K562 (cell line): ENCODE data around the gene DNAH10. TPM values are rescaled to one million over a fixed set of nuclear protein-coding genes. Genes with fewer than 3 reads are reported as not detected.

ENCODE experiments used
- CREM ChIP-seq: IDR thresholded peaks from 2 replicates; pipeline ENCODE4 v1.6.1; 2014; ENCODE audit warnings: antibody characterized with exemption, low read depth
- E2F8 ChIP-seq: fragments of 450-650 bp; IDR thresholded peaks from 2 replicates; pipeline ENCODE4 v1.7.1; 2018; ENCODE audit warnings: mild to moderate bottlenecking, low read depth; ENCODE audit not compliant: partially characterized antibody
- HCFC1 ChIP-seq: IDR thresholded peaks from 2 replicates; pipeline ENCODE4 v1.6.1; 2012; ENCODE audit warnings: low read depth, low read length, improper control_type of control experiment
- HNRNPL ChIP-seq: fragments of 200-400 bp; formaldehyde crosslinking; IDR thresholded peaks from 2 replicates; pipeline ENCODE4 v1.6.1; 2017; ENCODE audit warnings: low read depth, mild to moderate bottlenecking, low read length
- HOXB6 ChIP-seq: fragments of 250-450 bp; sonication (Bioruptor Pico); IDR thresholded peaks from 2 replicates; pipeline ENCODE4 v1.5.1; 2022; ENCODE audit warnings: mild to moderate bottlenecking, borderline replicate concordance
- LARP7 ChIP-seq: fragments of 450-650 bp; IDR thresholded peaks from 2 replicates; pipeline ENCODE4 v1.6.1; 2016
- MAX ChIP-seq: sonication (generic); formaldehyde crosslinking; IDR thresholded peaks from 2 replicates; pipeline ENCODE4 v1.9.0; 2022; ENCODE audit warnings: mild to moderate bottlenecking, missing genetic modification reagents
- NCOR1 ChIP-seq: fragments of 450-650 bp; IDR thresholded peaks from 2 replicates; pipeline ENCODE4 v1.6.1; 2016; ENCODE audit warnings: mild to moderate bottlenecking, moderate library complexity
- NFXL1 ChIP-seq: fragments of 450-650 bp; formaldehyde crosslinking; IDR thresholded peaks from 2 replicates; pipeline ENCODE4 v1.4.0; 2021; ENCODE audit warnings: mild to moderate bottlenecking
- PRPF4 ChIP-seq: fragments of 200-400 bp; formaldehyde crosslinking; IDR thresholded peaks from one replicate; pipeline ENCODE4 v1.6.1; 2017; ENCODE audit warnings: low read length, low read depth, mild to moderate bottlenecking; ENCODE audit not compliant: insufficient read depth, poor library complexity, severe bottlenecking
- PYGO2 ChIP-seq: fragments of 450-650 bp; IDR thresholded peaks from 2 replicates; pipeline ENCODE4 v1.6.1; 2016; ENCODE audit warnings: mild to moderate bottlenecking, missing genetic modification characterization, moderate library complexity, missing compliant biosample characterization
- RFX5 ChIP-seq: IDR thresholded peaks from 2 replicates; pipeline ENCODE4 v1.6.1; 2011; ENCODE audit warnings: low read depth, mild to moderate bottlenecking, improper control_type of control experiment, low read length
- TFE3 ChIP-seq: fragments of 450-650 bp; formaldehyde crosslinking; IDR thresholded peaks from 2 replicates; pipeline ENCODE4 v1.4.0; 2020; ENCODE audit warnings: mild to moderate bottlenecking, mixed read lengths
- YY1 ChIP-seq, 3 experiments: IDR thresholded peaks; 2 replicates each; pipeline ENCODE4 v1.6.1; 2011; ENCODE audit warnings: low read length in 2 of 3, mild to moderate bottlenecking in 2 of 3, moderate library complexity in 2 of 3, borderline replicate concordance in 1 of 3, control low read depth in 1 of 3, low read depth in 1 of 3; ENCODE audit not compliant: insufficient read depth in 3 of 3, insufficient replicate concordance in 2 of 3, control insufficient read depth in 1 of 3, insufficient read length in 1 of 3; ENCODE audit errors: extremely low read depth in 1 of 3
- ZNF174 ChIP-seq: fragments of 250-450 bp; sonication (Bioruptor Pico); IDR thresholded peaks from 2 replicates; pipeline ENCODE4 v1.4.0; 2020; ENCODE audit warnings: mild to moderate bottlenecking
- ZNF584 ChIP-seq: fragments of 200-800 bp; sonication (Bioruptor generic); IDR thresholded peaks from 2 replicates; pipeline ENCODE4 v1.6.1; 2016; ENCODE audit warnings: low read depth, mild to moderate bottlenecking, missing genetic modification characterization, missing compliant biosample characterization
- ZNF668 ChIP-seq: fragments of 250-450 bp; sonication (Bioruptor Pico); IDR thresholded peaks from 2 replicates; pipeline ENCODE4 v1.8.0; 2022; ENCODE audit warnings: mild to moderate bottlenecking, inconsistent platforms
- polyA plus RNA-seq, 8 experiments: library from polyadenylated mRNA; depleted of rRNA in 4 of 8; stranded (reverse) in 5 of 8; unstranded in 3 of 8; fragments of >200 nt; fragmentation: Nextera tagmentation in 2 of 8; fragmentation: Illumina TruSeq in 1 of 8; extraction: Ambion mirVana in 2 of 8; extraction: Trizol in 1 of 8; gene quantifications; 2 replicates each; pipeline versions ENCODE4 v1.2.1 to v1.2.3, GENCODE V29; 2011 to 2014; ENCODE audit warnings: inconsistent platforms in 1 of 8, missing spikeins in 1 of 8
- total RNA-seq, 7 experiments: library from RNA; depleted of rRNA in 6 of 7; stranded (reverse); fragments of >200 nt in 6 of 7; fragmentation: Illumina TruSeq in 2 of 7; extraction: Trizol in 2 of 7; gene quantifications; 2 replicates each; pipeline versions ENCODE4 v1.2.1 to v1.2.3, GENCODE V29; 2011 to 2021; ENCODE audit warnings: low replicate concordance in 1 of 7
- TF ChIP-seq, protein P1 (sequence below): sonication (generic); formaldehyde crosslinking; IDR thresholded peaks from 2 replicates; pipeline ENCODE4 v1.8.0; 2022; ENCODE audit warnings: mild to moderate bottlenecking, missing genetic modification reagents
- TF ChIP-seq, protein P2 (sequence below): sonication (generic); formaldehyde crosslinking; IDR thresholded peaks from 2 replicates; pipeline ENCODE4 v1.8.0; 2022; ENCODE audit warnings: missing genetic modification reagents, mild to moderate bottlenecking, borderline replicate concordance

The DNAH10 gene
- total and polyA plus RNA-seq, 9 of the 15 experiments (the other 6 are each of a cell fraction or from before 2014, with no cell fraction given) = 0.01 to 0.06 (median 0.04) TPM; not detected in 1

- TF ChIP-seq, protein P1, sequence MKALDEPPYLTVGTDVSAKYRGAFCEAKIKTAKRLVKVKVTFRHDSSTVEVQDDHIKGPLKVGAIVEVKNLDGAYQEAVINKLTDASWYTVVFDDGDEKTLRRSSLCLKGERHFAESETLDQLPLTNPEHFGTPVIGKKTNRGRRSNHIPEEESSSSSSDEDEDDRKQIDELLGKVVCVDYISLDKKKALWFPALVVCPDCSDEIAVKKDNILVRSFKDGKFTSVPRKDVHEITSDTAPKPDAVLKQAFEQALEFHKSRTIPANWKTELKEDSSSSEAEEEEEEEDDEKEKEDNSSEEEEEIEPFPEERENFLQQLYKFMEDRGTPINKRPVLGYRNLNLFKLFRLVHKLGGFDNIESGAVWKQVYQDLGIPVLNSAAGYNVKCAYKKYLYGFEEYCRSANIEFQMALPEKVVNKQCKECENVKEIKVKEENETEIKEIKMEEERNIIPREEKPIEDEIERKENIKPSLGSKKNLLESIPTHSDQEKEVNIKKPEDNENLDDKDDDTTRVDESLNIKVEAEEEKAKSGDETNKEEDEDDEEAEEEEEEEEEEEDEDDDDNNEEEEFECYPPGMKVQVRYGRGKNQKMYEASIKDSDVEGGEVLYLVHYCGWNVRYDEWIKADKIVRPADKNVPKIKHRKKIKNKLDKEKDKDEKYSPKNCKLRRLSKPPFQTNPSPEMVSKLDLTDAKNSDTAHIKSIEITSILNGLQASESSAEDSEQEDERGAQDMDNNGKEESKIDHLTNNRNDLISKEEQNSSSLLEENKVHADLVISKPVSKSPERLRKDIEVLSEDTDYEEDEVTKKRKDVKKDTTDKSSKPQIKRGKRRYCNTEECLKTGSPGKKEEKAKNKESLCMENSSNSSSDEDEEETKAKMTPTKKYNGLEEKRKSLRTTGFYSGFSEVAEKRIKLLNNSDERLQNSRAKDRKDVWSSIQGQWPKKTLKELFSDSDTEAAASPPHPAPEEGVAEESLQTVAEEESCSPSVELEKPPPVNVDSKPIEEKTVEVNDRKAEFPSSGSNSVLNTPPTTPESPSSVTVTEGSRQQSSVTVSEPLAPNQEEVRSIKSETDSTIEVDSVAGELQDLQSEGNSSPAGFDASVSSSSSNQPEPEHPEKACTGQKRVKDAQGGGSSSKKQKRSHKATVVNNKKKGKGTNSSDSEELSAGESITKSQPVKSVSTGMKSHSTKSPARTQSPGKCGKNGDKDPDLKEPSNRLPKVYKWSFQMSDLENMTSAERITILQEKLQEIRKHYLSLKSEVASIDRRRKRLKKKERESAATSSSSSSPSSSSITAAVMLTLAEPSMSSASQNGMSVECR = 0 out of 2 replicates have a peak, but pooled peaks have one; percentile 30
- TF ChIP-seq RFX5 (no peak), E2F8 (no peak), ZNF584 (CRISPR knock-in tag) (no peak), PRPF4 (no peak), YY1 (IDR thresholded peaks at IDR 0.05; ENCODE audit: borderline replicate concordance in 1 of 3, control insufficient read depth in 1 of 3, extremely low read depth in 1 of 3, insufficient read depth in 3 of 3, insufficient read length in 1 of 3, insufficient replicate concordance in 2 of 3, low read depth in 1 of 3, low read length in 2 of 3) (no peak), NCOR1 (no peak), PYGO2 (tag) (no peak), HCFC1 (no peak), CREM (no peak), NFXL1 (CRISPR knock-in tag) (no peak), ZNF174 (CRISPR knock-in tag) (no peak), LARP7 (no peak), HNRNPL (no peak), TFE3 (no peak), HOXB6 (no peak), ZNF668 (CRISPR knock-in tag) (no peak), MAX (CRISPR knock-in tag) (peak; percentile 57)
- TF ChIP-seq, protein P2, sequence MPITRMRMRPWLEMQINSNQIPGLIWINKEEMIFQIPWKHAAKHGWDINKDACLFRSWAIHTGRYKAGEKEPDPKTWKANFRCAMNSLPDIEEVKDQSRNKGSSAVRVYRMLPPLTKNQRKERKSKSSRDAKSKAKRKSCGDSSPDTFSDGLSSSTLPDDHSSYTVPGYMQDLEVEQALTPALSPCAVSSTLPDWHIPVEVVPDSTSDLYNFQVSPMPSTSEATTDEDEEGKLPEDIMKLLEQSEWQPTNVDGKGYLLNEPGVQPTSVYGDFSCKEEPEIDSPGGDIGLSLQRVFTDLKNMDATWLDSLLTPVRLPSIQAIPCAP (CRISPR knock-in tag) = no peak
Measured at GRCh38 chr12:123934829-123935228, 172.7 kb downstream of the DNAH10 start (continued).
